Activated CD4-positive, alpha-beta T cell treated with anti-CD3 and anti-CD28 coated beads for 4 hours (primary cell): Measurements from ENCODE around the gene DUSP9.

ENCODE experiments used
- DNase-seq, 2 donors: peaks; one replicate each; pipeline ENCODE4 v3.0.0-alpha.2; 2020

Gene DUSP9

GRCh38 chrX:153622661-153623309, 24.2 kb upstream of the DUSP9 start:
- no peak for DNase-seq

- no peak for DNase-seq
Measured at GRCh38 chrX:153623310-153624029, 23.5 kb upstream of the DUSP9 start.

- DNase-seq = no peak
Measured at GRCh38 chrX:153624196-153625091, 22.6 kb upstream of the DUSP9 start.

GRCh38 chrX:153625271-153626024, 21.6 kb upstream of the DUSP9 start:
- no peak for DNase-seq

GRCh38 chrX:153626025-153626633, 20.9 kb upstream of the DUSP9 start:
- no peak for DNase-seq

- no peak for DNase-seq
Measured at GRCh38 chrX:153626863-153627674, 19.9 kb upstream of the DUSP9 start.

GRCh38 chrX:153627675-153628111, 19.3 kb upstream of the DUSP9 start:
- DNase-seq = no peak

GRCh38 chrX:153628129-153628528, 18.9 kb upstream of the DUSP9 start:
- no peak for DNase-seq

- no peak for DNase-seq
Measured at GRCh38 chrX:153628665-153629064, 18.3 kb upstream of the DUSP9 start.

GRCh38 chrX:153631346-153631745, 15.7 kb upstream of the DUSP9 start:
- no peak for DNase-seq

GRCh38 chrX:153631907-153632594, 15.0 kb upstream of the DUSP9 start:
- no peak for DNase-seq

- no peak for DNase-seq
Measured at GRCh38 chrX:153632595-153632946, 14.4 kb upstream of the DUSP9 start.

GRCh38 chrX:153633048-153633447, 14.0 kb upstream of the DUSP9 start:
- no peak for DNase-seq

- no peak for DNase-seq
Measured at GRCh38 chrX:153633607-153634180, 13.3 kb upstream of the DUSP9 start.

GRCh38 chrX:153634236-153634635, 12.8 kb upstream of the DUSP9 start:
- no peak for DNase-seq

GRCh38 chrX:153634832-153635231, 12.2 kb upstream of the DUSP9 start:
- no peak for DNase-seq

GRCh38 chrX:153635388-153635787, 11.6 kb upstream of the DUSP9 start:
- no peak for DNase-seq

GRCh38 chrX:153635788-153636668, 11.0 kb upstream of the DUSP9 start:
- no peak for DNase-seq

- no peak for DNase-seq
Measured at GRCh38 chrX:153636716-153637115, 10.3 kb upstream of the DUSP9 start.
